Islet of Langerhans (tissue), 1 donor: Measurements from ENCODE around the gene VASH2.

Experiments used
- FAIRE-seq: peaks from one replicate; lab custom pipeline; 2011; peaks lifted over from hg19 to GRCh38; lab: Jason Lieb, UNC

The VASH2 gene

GRCh38 chr1:212930986-212931678, 19.2 kb upstream of the VASH2 start:
- no peak for FAIRE-seq

GRCh38 chr1:212933815-212934471, 16.4 kb upstream of the VASH2 start:
- FAIRE-seq = no peak

- FAIRE-seq = no peak
Observed at GRCh38 chr1:212935387-212935981, 14.9 kb upstream of the VASH2 start.

- no peak for FAIRE-seq
Observed at GRCh38 chr1:212937034-212937433, 13.3 kb upstream of the VASH2 start.

GRCh38 chr1:212938846-212939245, 11.5 kb upstream of the VASH2 start:
- no peak for FAIRE-seq

GRCh38 chr1:212941452-212941851, 8.9 kb upstream of the VASH2 start:
- no peak for FAIRE-seq

GRCh38 chr1:212942679-212943392, 7.5 kb upstream of the VASH2 start:
- no peak for FAIRE-seq

- FAIRE-seq = no peak
Observed at GRCh38 chr1:212943393-212943710, 7.0 kb upstream of the VASH2 start.

- FAIRE-seq = no peak
Observed at GRCh38 chr1:212944229-212944901, 6.0 kb upstream of the VASH2 start.

GRCh38 chr1:212945056-212945455, 5.3 kb upstream of the VASH2 start:
- FAIRE-seq = no peak

GRCh38 chr1:212945463-212946160, 4.7 kb upstream of the VASH2 start:
- FAIRE-seq = no peak

- no peak for FAIRE-seq
Observed at GRCh38 chr1:212946872-212947271, 3.5 kb upstream of the VASH2 start.

GRCh38 chr1:212949771-212950170, 570 bp upstream of the VASH2 start:
- FAIRE-seq = no peak

GRCh38 chr1:212951126-212951946, 995 bp downstream of the VASH2 start:
- no peak for FAIRE-seq

- FAIRE-seq = no peak
Observed at GRCh38 chr1:212951947-212952640, 1.8 kb downstream of the VASH2 start.

- no peak for FAIRE-seq
Observed at GRCh38 chr1:212952641-212952976, 2.3 kb downstream of the VASH2 start.

- FAIRE-seq = no peak
Observed at GRCh38 chr1:212953321-212953720, 3.0 kb downstream of the VASH2 start.

- FAIRE-seq = no peak
Observed at GRCh38 chr1:212954514-212954913, 4.2 kb downstream of the VASH2 start.

- no peak for FAIRE-seq
Observed at GRCh38 chr1:212955098-212955497, 4.8 kb downstream of the VASH2 start.

- FAIRE-seq = no peak
Observed at GRCh38 chr1:212955961-212956620, 5.8 kb downstream of the VASH2 start.
